ENCODE results near the gene ABCC8. TPM values are rescaled to one million over a fixed set of nuclear protein-coding genes. Genes with fewer than 3 reads are reported as not detected.
A peak's percentile ranks its signal among the peaks of the same experiment; 100 is the strongest.

ABCC8 gene
- 0.59 TPM for polyA plus RNA-seq (2013, experiment 1 of 2)
- 1.3 TPM for polyA plus RNA-seq (2013, experiment 2 of 2)

- Histone ChIP-seq H3K36me3 (ENCODE audit: control insufficient read depth, insufficient read depth, low read length) (no peaks in the 10 kb centered on the region), H3K4me3 (ENCODE audit: extremely low read depth, insufficient read depth, low read length, poor library complexity, severe bottlenecking) (peak within 1 kb of the TSS; percentile 33), H3K4me1 (ENCODE audit: control insufficient read depth, insufficient read depth, low read length, poor library complexity, severe bottlenecking) (peaks cover 6% of the 10 kb centered on the region), H3K27ac (ENCODE audit: low read depth, low read length, severe bottlenecking) (no peak within 1 kb of the TSS), H3K9me3 (ENCODE audit: control insufficient read depth, low read length) (no peaks in the 10 kb centered on the region)
- 0 to 2% methylated on average over 12 to 39 of the region's 80 CpGs for WGBS, 2 experiments (ENCODE audit: insufficient coverage in 2 of 2)
Measured at GRCh38 chr11:17476317-17477083, at the start of gene ABCC8. TSS of gene ABCC8 (minus strand) at chr11:17476845. CDS start at chr11:17476776, 69 bp downstream.

- WGBS, 2 experiments (ENCODE audit: insufficient coverage in 2 of 2): 88 to 92% methylated on average over 12 to 13 of the region's 13 CpGs
- Histone ChIP-seq H3K4me3 (ENCODE audit: extremely low read depth, insufficient read depth, low read length, poor library complexity, severe bottlenecking) (no peak overlapping the region), H3K27ac (ENCODE audit: low read depth, low read length, severe bottlenecking) (no peak overlapping the region), H3K36me3 (ENCODE audit: control insufficient read depth, insufficient read depth, low read length) (no peaks in the 10 kb centered on the region), H3K9me3 (ENCODE audit: control insufficient read depth, low read length) (no peaks in the 10 kb centered on the region), H3K4me1 (ENCODE audit: control insufficient read depth, insufficient read depth, low read length, poor library complexity, severe bottlenecking) (no peaks in the 10 kb centered on the region)
Measured at GRCh38 chr11:17526326-17526725, 49.7 kb upstream of the ABCC8 start.

GRCh38 chr11:17525570-17525969 lies 48.9 kb upstream of the ABCC8 start:
- H3K27ac ChIP-seq (ENCODE audit: low read depth, low read length, severe bottlenecking): no peak overlapping the region
- H3K4me3 ChIP-seq (ENCODE audit: extremely low read depth, insufficient read depth, low read length, poor library complexity, severe bottlenecking): no peak overlapping the region
- WGBS, 2 experiments (ENCODE audit: insufficient coverage in 2 of 2): 85 to 93% methylated on average over 3 to 4 of the region's 4 CpGs

GRCh38 chr11:17524221-17524620 lies 47.6 kb upstream of the ABCC8 start:
- 83 to 94% methylated on average over 6 to 9 of the region's 9 CpGs for WGBS, 2 experiments (ENCODE audit: insufficient coverage in 2 of 2)
- no peak overlapping the region for H3K4me3 ChIP-seq (ENCODE audit: extremely low read depth, insufficient read depth, low read length, poor library complexity, severe bottlenecking)
- no peaks in the 10 kb centered on the region for H3K9me3 ChIP-seq (ENCODE audit: control insufficient read depth, low read length)
- no peaks in the 10 kb centered on the region for H3K4me1 ChIP-seq (ENCODE audit: control insufficient read depth, insufficient read depth, low read length, poor library complexity, severe bottlenecking)
- H3K27ac ChIP-seq (ENCODE audit: low read depth, low read length, severe bottlenecking): no peak overlapping the region
- H3K36me3 ChIP-seq (ENCODE audit: control insufficient read depth, insufficient read depth, low read length): no peaks in the 10 kb centered on the region

More at GRCh38 chr11:17525570-17525969, 48.9 kb upstream of the ABCC8 start:
- H3K4me1 ChIP-seq (ENCODE audit: control insufficient read depth, insufficient read depth, low read length, poor library complexity, severe bottlenecking): no peaks in the 10 kb centered on the region
- H3K36me3 ChIP-seq (ENCODE audit: control insufficient read depth, insufficient read depth, low read length): no peaks in the 10 kb centered on the region
- no peaks in the 10 kb centered on the region for H3K9me3 ChIP-seq (ENCODE audit: control insufficient read depth, low read length)

- Histone ChIP-seq H3K4me3 (ENCODE audit: extremely low read depth, insufficient read depth, low read length, poor library complexity, severe bottlenecking) (no peak overlapping the region), H3K9me3 (ENCODE audit: control insufficient read depth, low read length) (no peaks in the 10 kb centered on the region), H3K4me1 (ENCODE audit: control insufficient read depth, insufficient read depth, low read length, poor library complexity, severe bottlenecking) (no peaks in the 10 kb centered on the region), H3K27ac (ENCODE audit: low read depth, low read length, severe bottlenecking) (no peak overlapping the region), H3K36me3 (ENCODE audit: control insufficient read depth, insufficient read depth, low read length) (no peaks in the 10 kb centered on the region)
- 89 to 95% methylated on average over 15 to 17 of the region's 17 CpGs for WGBS, 2 experiments (ENCODE audit: insufficient coverage in 2 of 2)
Measured at GRCh38 chr11:17522655-17523054, 46.0 kb upstream of the ABCC8 start.

GRCh38 chr11:17521106-17521900 lies 44.7 kb upstream of the ABCC8 start:
- Histone ChIP-seq H3K36me3 (ENCODE audit: control insufficient read depth, insufficient read depth, low read length) (no peaks in the 10 kb centered on the region), H3K4me1 (ENCODE audit: control insufficient read depth, insufficient read depth, low read length, poor library complexity, severe bottlenecking) (no peaks in the 10 kb centered on the region), H3K9me3 (ENCODE audit: control insufficient read depth, low read length) (no peaks in the 10 kb centered on the region), H3K4me3 (ENCODE audit: extremely low read depth, insufficient read depth, low read length, poor library complexity, severe bottlenecking) (no peak overlapping the region), H3K27ac (ENCODE audit: low read depth, low read length, severe bottlenecking) (no peak overlapping the region)
- WGBS, 2 experiments (ENCODE audit: insufficient coverage in 2 of 2): 93 to 97% methylated on average over 6 to 8 of the region's 11 CpGs

GRCh38 chr11:17519061-17519885 lies 42.6 kb upstream of the ABCC8 start:
- Histone ChIP-seq H3K4me1 (ENCODE audit: control insufficient read depth, insufficient read depth, low read length, poor library complexity, severe bottlenecking) (no peaks in the 10 kb centered on the region), H3K27ac (ENCODE audit: low read depth, low read length, severe bottlenecking) (no peak overlapping the region), H3K9me3 (ENCODE audit: control insufficient read depth, low read length) (no peaks in the 10 kb centered on the region), H3K4me3 (ENCODE audit: extremely low read depth, insufficient read depth, low read length, poor library complexity, severe bottlenecking) (no peak overlapping the region), H3K36me3 (ENCODE audit: control insufficient read depth, insufficient read depth, low read length) (no peaks in the 10 kb centered on the region)
- WGBS, 2 experiments (ENCODE audit: insufficient coverage in 2 of 2): 69 to 79% methylated on average over 4 to 6 of the region's 7 CpGs

- 63 to 89% methylated on average over 2 of the region's 2 CpGs for WGBS, 2 experiments (ENCODE audit: insufficient coverage in 2 of 2)
- Histone ChIP-seq H3K4me3 (ENCODE audit: extremely low read depth, insufficient read depth, low read length, poor library complexity, severe bottlenecking) (no peak overlapping the region), H3K4me1 (ENCODE audit: control insufficient read depth, insufficient read depth, low read length, poor library complexity, severe bottlenecking) (no peaks in the 10 kb centered on the region), H3K36me3 (ENCODE audit: control insufficient read depth, insufficient read depth, low read length) (no peaks in the 10 kb centered on the region), H3K27ac (ENCODE audit: low read depth, low read length, severe bottlenecking) (no peak overlapping the region), H3K9me3 (ENCODE audit: control insufficient read depth, low read length) (no peaks in the 10 kb centered on the region)
Measured at GRCh38 chr11:17518366-17518765, 41.7 kb upstream of the ABCC8 start.

- H3K4me3 ChIP-seq (ENCODE audit: extremely low read depth, insufficient read depth, low read length, poor library complexity, severe bottlenecking): no peak overlapping the region
- H3K9me3 ChIP-seq (ENCODE audit: control insufficient read depth, low read length): no peaks in the 10 kb centered on the region
- H3K36me3 ChIP-seq (ENCODE audit: control insufficient read depth, insufficient read depth, low read length): no peaks in the 10 kb centered on the region
- H3K4me1 ChIP-seq (ENCODE audit: control insufficient read depth, insufficient read depth, low read length, poor library complexity, severe bottlenecking): no peaks in the 10 kb centered on the region
- no peak overlapping the region for H3K27ac ChIP-seq (ENCODE audit: low read depth, low read length, severe bottlenecking)
- 90 to 91% methylated on average over 6 to 7 of the region's 10 CpGs for WGBS, 2 experiments (ENCODE audit: insufficient coverage in 2 of 2)
Measured at GRCh38 chr11:17517186-17517585, 40.5 kb upstream of the ABCC8 start.

- H3K4me3 ChIP-seq (ENCODE audit: extremely low read depth, insufficient read depth, low read length, poor library complexity, severe bottlenecking): no peak overlapping the region
- WGBS, 2 experiments (ENCODE audit: insufficient coverage in 2 of 2): 93 to 97% methylated on average over 5 to 6 of the region's 7 CpGs
- H3K9me3 ChIP-seq (ENCODE audit: control insufficient read depth, low read length): no peaks in the 10 kb centered on the region
- H3K36me3 ChIP-seq (ENCODE audit: control insufficient read depth, insufficient read depth, low read length): no peaks in the 10 kb centered on the region
- H3K27ac ChIP-seq (ENCODE audit: low read depth, low read length, severe bottlenecking): no peak overlapping the region
- H3K4me1 ChIP-seq (ENCODE audit: control insufficient read depth, insufficient read depth, low read length, poor library complexity, severe bottlenecking): peaks cover 3% of the 10 kb centered on the region
Measured at GRCh38 chr11:17516551-17517150, 40.0 kb upstream of the ABCC8 start.
